Spleen (tissue), 7 donors: Measurements from ENCODE around the gene CTAGE8.
"Not testable (repeated sequence)": the region's sequence is repeated elsewhere in the genome, so short reads cannot be mapped to it uniquely, and the experiment has no call there.

Source experiments
- CTCF ChIP-seq, 11 experiments: fragments of 200-600 bp in 7 of 11; fragments of 450-650 bp in 4 of 11; sonication (generic) in 4 of 11; IDR thresholded peaks in 8 of 11; conservative IDR thresholded peaks in 3 of 11; 1 replicate in 7 of 11; 2 replicates in 4 of 11; pipeline versions ENCODE4 v1.4.0 to v1.8.0; 2016 to 2021; ENCODE audit warnings: antibody characterized with exemption in 11 of 11, inconsistent platforms in 4 of 11, mild to moderate bottlenecking in 1 of 11
- POLR2A ChIP-seq, 3 donors: fragments of 450-650 bp; IDR thresholded peaks; one replicate each; pipeline ENCODE4 v1.5.1; 2017; ENCODE audit warnings: antibody characterized with exemption in 3 of 3, mild to moderate bottlenecking in 1 of 3
- donor health status: DM: no; HTN: no; CAD: no; lungs with moderate emphysema.
- donor health status: DM: no; HTN: no; CAD: no.
- donor health status: DM: no; HTN: no; CAD: no.

- TF ChIP-seq CTCF (IDR thresholded peaks at IDR 0.05 in 8 of 11, conservative IDR thresholded peaks at IDR 0.05 in 3 of 11); POLR2A (IDR thresholded peaks at IDR 0.05): not testable (repeated sequence)
Measured at GRCh38 chr7:144292384-144293161, 23.5 kb upstream of the CTAGE8 start.
